PC-3 (cell line): Measurements from ENCODE around the gene CSF2RB. TPM values are rescaled to one million over a fixed set of nuclear protein-coding genes. Genes with fewer than 3 reads are reported as not detected.

Experiments used
- ATAC-seq: fragments of 200-7000 bp; cut with Tn5 transposase; 2 replicates; pipeline ENCODE4 v1.9.1; 2020; ENCODE audit warnings: mild to moderate bottlenecking, moderate library complexity
- BruUV-seq: library from RNA; stranded (reverse); fragments of 400-500 nt; replicated peaks from 2 replicates; lab custom pipeline; 2021; lab: Mats Ljungman, UMichigan
- CTCF ChIA-PET: fragments of 300-600 bp; sonication (Branson Sonifier 250); formaldehyde crosslinking; loops from one replicate; lab custom pipeline; 2022; ENCODE audit warnings: antibody characterized with exemption; lab: Charles Lee
- POLR2A ChIA-PET: fragments of 300-600 bp; sonication (Branson Sonifier 250); formaldehyde crosslinking; loops from one replicate; lab custom pipeline; 2022; ENCODE audit warnings: antibody characterized with exemption; ENCODE audit not compliant: unreplicated experiment; lab: Charles Lee
- DNase-seq: peaks from one replicate; pipeline ENCODE4 v3.0.0-alpha.2; 2015
- H2AFZ ChIP-seq: fragments of 300-600 bp; sonication (generic); 2 replicates; pipeline ENCODE4 v1.6.0; 2016; ENCODE audit warnings: antibody characterized with exemption, low read length
- H3F3A ChIP-seq: fragments of 300-600 bp; sonication (generic); one replicate; pipeline ENCODE4 v1.6.0; 2017; ENCODE audit warnings: antibody characterized with exemption, low read length, control low read depth, mild to moderate bottlenecking; ENCODE audit not compliant: unreplicated experiment
- H3K27ac ChIP-seq: fragments of 300-600 bp; sonication (generic); 2 replicates; pipeline ENCODE4 v1.5.1; 2016; ENCODE audit warnings: mild to moderate bottlenecking, low read length
- H3K27me3 ChIP-seq: fragments of 300-600 bp; sonication (generic); 2 replicates; pipeline ENCODE4 v1.6.1; 2016; ENCODE audit warnings: low read length, mixed read lengths
- H3K36me3 ChIP-seq: fragments of 300-600 bp; sonication (generic); 2 replicates; pipeline ENCODE4 v1.6.1; 2016; ENCODE audit warnings: low read depth, mixed run types, low read length, mixed read lengths
- H3K4me1 ChIP-seq: fragments of 300-600 bp; sonication (generic); 2 replicates; pipeline ENCODE4 v1.5.1; 2016; ENCODE audit warnings: low read length; ENCODE audit not compliant: insufficient read depth
- H3K4me2 ChIP-seq: fragments of 300-600 bp; sonication (generic); 2 replicates; pipeline ENCODE4 v1.6.0; 2016; ENCODE audit warnings: low read length
- H3K4me3 ChIP-seq: fragments of 300-600 bp; sonication (generic); 2 replicates; pipeline ENCODE4 v1.5.1; 2016; ENCODE audit warnings: mild to moderate bottlenecking, low read length, mixed read lengths
- H3K79me2 ChIP-seq: fragments of 300-600 bp; sonication (generic); 2 replicates; pipeline ENCODE4 v1.6.1; 2017; ENCODE audit warnings: low read length, mixed read lengths
- H3K9ac ChIP-seq: fragments of 300-600 bp; sonication (generic); 2 replicates; pipeline ENCODE4 v1.6.0; 2016; ENCODE audit warnings: mild to moderate bottlenecking, low read length
- H3K9me2 ChIP-seq: fragments of 300-600 bp; sonication (generic); replicated peaks from 2 replicates; pipeline ENCODE4 v1.6.1; 2016; ENCODE audit warnings: mixed run types, low read length, mixed read lengths
- H3K9me3 ChIP-seq: fragments of 300-600 bp; sonication (generic); 2 replicates; pipeline ENCODE4 v1.6.1; 2016; ENCODE audit warnings: low read length, mixed read lengths
- H4K20me1 ChIP-seq: fragments of 300-600 bp; sonication (generic); 2 replicates; pipeline ENCODE4 v1.6.1; 2016; ENCODE audit warnings: low read length, mixed read lengths
- EZH2 ChIP-seq: fragments of 300-600 bp; sonication (generic); IDR thresholded peaks from one replicate; pipeline ENCODE4 v1.6.1; 2017; ENCODE audit warnings: antibody characterized with exemption, mild to moderate bottlenecking, low read length; ENCODE audit not compliant: unreplicated experiment
- EZH2phosphoT487 ChIP-seq: fragments of 300-600 bp; sonication (generic); IDR thresholded peaks from 2 replicates; pipeline ENCODE4 v1.6.1; 2018; ENCODE audit warnings: mild to moderate bottlenecking, antibody characterized with exemption, low read length, borderline replicate concordance
- intact Hi-C: fragments of 100-400 bp; cut with micrococcal nuclease; formaldehyde crosslinking; loops from 2 replicates; pipeline ENCODE4 v1.9.0; 2023
- total RNA-seq: library from RNA; depleted of rRNA; stranded (reverse); fragments of >200 nt; gene quantifications from 2 replicates; pipeline ENCODE4 v1.2.3, GENCODE V29; 2014
- TF ChIP-seq, protein P1 (sequence below): fragments of 300-600 bp; sonication (generic); conservative IDR thresholded peaks from 2 replicates; pipeline ENCODE4 v1.5.1; 2017; ENCODE audit warnings: antibody characterized with exemption, low read depth, mild to moderate bottlenecking, low read length

The CSF2RB gene
- total RNA-seq, 1 experiment from 2014 or later: not detected

- H3K9ac ChIP-seq: no peak overlapping the region
- CTCF ChIA-PET: no interaction called here
- no peaks in the 10 kb centered on the region for H3K36me3 ChIP-seq
- H4K20me1 ChIP-seq: no peaks in the 10 kb centered on the region
- ATAC-seq: no peak
- intact Hi-C loops: no loop called here
- H3K4me3 ChIP-seq: no peak overlapping the region
- H3K27me3 ChIP-seq: no peaks in the 10 kb centered on the region
- TF ChIP-seq, protein P1, sequence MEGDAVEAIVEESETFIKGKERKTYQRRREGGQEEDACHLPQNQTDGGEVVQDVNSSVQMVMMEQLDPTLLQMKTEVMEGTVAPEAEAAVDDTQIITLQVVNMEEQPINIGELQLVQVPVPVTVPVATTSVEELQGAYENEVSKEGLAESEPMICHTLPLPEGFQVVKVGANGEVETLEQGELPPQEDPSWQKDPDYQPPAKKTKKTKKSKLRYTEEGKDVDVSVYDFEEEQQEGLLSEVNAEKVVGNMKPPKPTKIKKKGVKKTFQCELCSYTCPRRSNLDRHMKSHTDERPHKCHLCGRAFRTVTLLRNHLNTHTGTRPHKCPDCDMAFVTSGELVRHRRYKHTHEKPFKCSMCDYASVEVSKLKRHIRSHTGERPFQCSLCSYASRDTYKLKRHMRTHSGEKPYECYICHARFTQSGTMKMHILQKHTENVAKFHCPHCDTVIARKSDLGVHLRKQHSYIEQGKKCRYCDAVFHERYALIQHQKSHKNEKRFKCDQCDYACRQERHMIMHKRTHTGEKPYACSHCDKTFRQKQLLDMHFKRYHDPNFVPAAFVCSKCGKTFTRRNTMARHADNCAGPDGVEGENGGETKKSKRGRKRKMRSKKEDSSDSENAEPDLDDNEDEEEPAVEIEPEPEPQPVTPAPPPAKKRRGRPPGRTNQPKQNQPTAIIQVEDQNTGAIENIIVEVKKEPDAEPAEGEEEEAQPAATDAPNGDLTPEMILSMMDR: no peak
- no peak for TF ChIP-seq EZH2phosphoT487
- TF ChIP-seq EZH2: no peak
- H3K27ac ChIP-seq: no peak overlapping the region
- no peaks in the 10 kb centered on the region for H3F3A ChIP-seq
- H3K79me2 ChIP-seq: no peaks in the 10 kb centered on the region
- H3K4me1 ChIP-seq: peaks cover under 1% of the 10 kb centered on the region; the same call in 1 of the 2 replicates
- no peaks in the 10 kb centered on the region for H3K9me2 ChIP-seq
- DNase-seq: no peak
- H2AFZ ChIP-seq: no peak overlapping the region
- H3K9me3 ChIP-seq: no peaks in the 10 kb centered on the region
- POLR2A ChIA-PET: interaction anchor here (0.6 kb wide), 1 partner anchor 41 kb away, joined by 3 read pairs; no protein-coding TSS in a partner anchor
- no TSS peak for BruUV-seq
- H3K4me2 ChIP-seq: no peak overlapping the region
These were observed 48.8 kb upstream of the CSF2RB start for GRCh38 chr22:36864454-36865215.

- H3F3A ChIP-seq: no peaks in the 10 kb centered on the region
- no peak overlapping the region for H3K4me2 ChIP-seq
- no peak overlapping the region for H2AFZ ChIP-seq
- POLR2A ChIA-PET: no interaction called here
- no peak overlapping the region for H3K27ac ChIP-seq
- H3K9me2 ChIP-seq: no peaks in the 10 kb centered on the region
- intact Hi-C loops: no loop called here
- H3K9ac ChIP-seq: no peak overlapping the region
- no peak for ATAC-seq
- H4K20me1 ChIP-seq: no peaks in the 10 kb centered on the region
- H3K27me3 ChIP-seq: no peaks in the 10 kb centered on the region
- peaks cover 7% of the 10 kb centered on the region for H3K4me1 ChIP-seq
- H3K79me2 ChIP-seq: no peaks in the 10 kb centered on the region
- no peak overlapping the region for H3K4me3 ChIP-seq
- BruUV-seq: no TSS peak
- H3K9me3 ChIP-seq: no peaks in the 10 kb centered on the region
- CTCF ChIA-PET: no interaction called here
- no peaks in the 10 kb centered on the region for H3K36me3 ChIP-seq
- no peak for DNase-seq
- no peak for TF ChIP-seq EZH2phosphoT487
- TF ChIP-seq EZH2: no peak
- TF ChIP-seq, protein P1: no peak
These were observed 48.1 kb upstream of the CSF2RB start for GRCh38 chr22:36865346-36865745.

DNA sequence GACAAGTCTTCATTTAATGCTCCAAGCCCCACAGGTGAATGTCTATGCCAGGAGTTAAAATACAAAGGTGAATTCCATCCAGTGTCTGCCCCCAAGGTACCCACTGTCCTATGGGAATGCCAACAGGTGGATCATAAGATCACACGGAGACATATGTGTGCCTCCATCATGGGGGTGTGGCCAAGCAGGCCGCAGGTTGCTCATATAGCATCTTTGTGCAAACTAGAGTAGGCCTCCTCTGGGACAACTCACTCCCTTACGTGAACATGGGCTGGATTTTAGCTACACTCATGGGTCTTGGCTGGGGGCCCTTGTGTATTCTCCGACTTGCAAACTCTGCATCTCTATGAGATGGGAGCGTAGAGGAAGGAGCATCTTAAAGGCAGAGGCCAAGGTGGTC, 45.7 kb upstream of the CSF2RB start:
- intact Hi-C loops: no loop called here
- no TSS peak for BruUV-seq
- ATAC-seq: no peak

More for the DNA sequence above, 45.7 kb upstream of the CSF2RB start:
- no peak overlapping the region for H3K9ac ChIP-seq
- H3K4me3 ChIP-seq: no peak overlapping the region
- no peaks in the 10 kb centered on the region for H4K20me1 ChIP-seq
- no peaks in the 10 kb centered on the region for H3K79me2 ChIP-seq
- ChIA-PET CTCF (no interaction called here), POLR2A (no interaction called here)
- peaks cover 26% of the 10 kb centered on the region for H3K4me1 ChIP-seq
- no peaks in the 10 kb centered on the region for H3K9me2 ChIP-seq
- H2AFZ ChIP-seq: no peak overlapping the region
- no peaks in the 10 kb centered on the region for H3K9me3 ChIP-seq
- no peak for DNase-seq
- H3F3A ChIP-seq: no peaks in the 10 kb centered on the region
- H3K36me3 ChIP-seq: no peaks in the 10 kb centered on the region
- no peak overlapping the region for H3K27ac ChIP-seq
- no peaks in the 10 kb centered on the region for H3K27me3 ChIP-seq
- TF ChIP-seq, protein P1: no peak
- TF ChIP-seq EZH2 (no peak), EZH2phosphoT487 (no peak)
- no peak overlapping the region for H3K4me2 ChIP-seq
